Activated CD4-positive, alpha-beta T cell treated with anti-CD3 and anti-CD28 coated beads, Interleukin-2, Interleukin-6, amounts not matched to agents 100 ng/mL and 50 ng/mL, durations not matched to agents 16 hours and 8 hours (primary cell): ENCODE results near the gene ASB7.

ENCODE experiments used
- DNase-seq: peaks from one replicate; pipeline ENCODE4 v3.0.0-alpha.2; 2020

Gene ASB7

GRCh38 chr15:100598655-100599054 is 3.7 kb upstream of the ASB7 start:
- peak; percentile 15 for DNase-seq

- DNase-seq = peak; percentile 58
Observed at GRCh38 chr15:100601163-100601562, 1.2 kb upstream of the ASB7 start.

- no peak for DNase-seq
Observed at GRCh38 chr15:100601617-100602063, 749 bp upstream of the ASB7 start.

GRCh38 chr15:100602823-100603393 is 519 bp downstream of the ASB7 start:
- DNase-seq = peak; percentile 83

- no peak for DNase-seq
Observed at GRCh38 chr15:100612539-100612938, 10.2 kb downstream of the ASB7 start.

DNA sequence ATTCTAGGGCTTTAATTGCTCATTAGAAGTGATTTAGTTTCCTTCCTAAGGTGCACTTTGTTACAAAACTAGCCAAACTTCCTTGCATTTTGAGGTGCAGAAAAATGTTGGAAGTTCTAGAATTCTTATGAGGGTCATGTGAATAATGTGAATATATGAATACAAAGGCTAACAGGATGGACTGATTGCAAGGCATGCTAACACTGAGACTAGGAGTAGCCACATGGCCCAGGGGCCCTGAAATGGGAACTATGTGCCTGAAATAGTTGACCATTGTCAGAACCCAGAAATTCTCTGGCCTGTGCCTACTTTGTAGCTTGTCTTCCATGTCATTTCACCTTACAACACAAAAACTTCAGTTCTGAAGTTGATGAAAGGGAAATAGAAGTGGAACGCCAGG is 10.8 kb downstream of the ASB7 start:
- no peak for DNase-seq

- DNase-seq = no peak
Observed at GRCh38 chr15:100614336-100614735, 11.9 kb downstream of the ASB7 start.

DNA sequence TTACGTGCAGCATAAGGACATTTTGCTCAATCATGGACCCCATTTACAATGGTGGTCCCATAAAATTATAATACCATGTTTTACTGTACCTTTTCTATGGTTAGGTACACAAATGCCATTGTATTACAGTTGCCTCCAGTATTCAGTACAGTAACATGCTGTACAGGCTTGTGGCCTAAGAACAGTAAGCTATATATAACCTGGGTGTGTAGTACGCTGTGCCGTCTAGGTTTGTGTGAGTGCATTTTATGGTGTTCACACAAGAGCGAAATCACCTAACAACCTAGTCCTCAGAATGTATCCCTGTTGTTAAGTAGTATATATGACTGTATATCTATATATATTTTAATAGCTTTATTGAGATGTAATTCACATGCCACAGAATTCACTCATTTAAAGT is 12.5 kb downstream of the ASB7 start:
- no peak for DNase-seq

DNA sequence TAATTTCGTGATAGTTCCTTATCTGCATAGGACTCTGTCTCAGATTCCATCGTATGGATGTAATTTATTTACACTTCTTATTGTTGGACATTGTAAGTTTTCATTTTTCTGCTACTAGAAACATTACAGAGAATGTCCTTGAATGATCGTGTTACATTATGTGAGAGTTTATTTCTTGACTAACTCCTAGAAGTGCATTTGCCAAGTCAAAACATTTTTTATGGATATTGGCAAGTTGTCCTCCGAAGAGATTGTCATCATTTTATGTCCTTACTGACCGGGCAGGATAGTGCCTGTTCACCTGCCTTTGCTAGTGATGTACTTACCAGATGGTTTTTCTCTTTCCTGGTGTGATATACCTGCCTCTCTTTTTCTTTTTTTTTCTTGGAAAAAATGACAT is 13.4 kb downstream of the ASB7 start:
- no peak for DNase-seq

GRCh38 chr15:100616700-100617099 is 14.3 kb downstream of the ASB7 start:
- DNase-seq = no peak

GRCh38 chr15:100623301-100623700 is 20.9 kb downstream of the ASB7 start:
- DNase-seq = no peak

DNA sequence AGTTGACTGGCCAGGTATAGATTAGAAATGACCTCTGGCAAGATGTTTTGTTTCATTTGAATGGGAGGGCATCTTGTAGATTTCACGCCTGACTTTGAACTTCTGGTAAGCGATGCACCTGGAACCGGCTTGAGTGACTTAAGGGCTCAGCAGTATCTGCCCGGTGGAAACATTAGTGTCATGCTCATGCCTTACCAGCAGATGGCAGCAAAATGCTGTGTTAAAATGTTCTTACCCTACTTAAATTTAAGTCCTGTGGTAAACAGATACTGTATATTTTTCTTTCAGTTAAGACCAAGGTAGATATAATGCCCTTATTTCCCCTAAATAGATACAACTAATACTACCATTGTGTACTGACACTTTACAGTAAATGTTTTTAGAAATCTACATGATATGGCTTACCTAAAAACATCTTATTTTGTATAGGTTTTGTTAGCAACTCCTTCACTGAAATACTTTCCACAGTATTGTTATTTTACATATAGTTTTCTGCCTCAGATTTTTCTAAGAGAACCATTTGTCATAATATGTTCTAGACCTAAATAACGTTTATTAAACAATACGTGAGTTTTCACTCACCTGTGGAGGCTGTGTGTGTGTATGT is 25.5 kb downstream of the ASB7 start:
- DNase-seq = peak; percentile 74

- DNase-seq = no peak
Observed at GRCh38 chr15:100628746-100629145, 26.4 kb downstream of the ASB7 start.

- DNase-seq = no peak
Observed at GRCh38 chr15:100631831-100632230, 29.4 kb downstream of the ASB7 start.

- DNase-seq = no peak
Observed at GRCh38 chr15:100633763-100634075, 31.3 kb downstream of the ASB7 start.

DNA sequence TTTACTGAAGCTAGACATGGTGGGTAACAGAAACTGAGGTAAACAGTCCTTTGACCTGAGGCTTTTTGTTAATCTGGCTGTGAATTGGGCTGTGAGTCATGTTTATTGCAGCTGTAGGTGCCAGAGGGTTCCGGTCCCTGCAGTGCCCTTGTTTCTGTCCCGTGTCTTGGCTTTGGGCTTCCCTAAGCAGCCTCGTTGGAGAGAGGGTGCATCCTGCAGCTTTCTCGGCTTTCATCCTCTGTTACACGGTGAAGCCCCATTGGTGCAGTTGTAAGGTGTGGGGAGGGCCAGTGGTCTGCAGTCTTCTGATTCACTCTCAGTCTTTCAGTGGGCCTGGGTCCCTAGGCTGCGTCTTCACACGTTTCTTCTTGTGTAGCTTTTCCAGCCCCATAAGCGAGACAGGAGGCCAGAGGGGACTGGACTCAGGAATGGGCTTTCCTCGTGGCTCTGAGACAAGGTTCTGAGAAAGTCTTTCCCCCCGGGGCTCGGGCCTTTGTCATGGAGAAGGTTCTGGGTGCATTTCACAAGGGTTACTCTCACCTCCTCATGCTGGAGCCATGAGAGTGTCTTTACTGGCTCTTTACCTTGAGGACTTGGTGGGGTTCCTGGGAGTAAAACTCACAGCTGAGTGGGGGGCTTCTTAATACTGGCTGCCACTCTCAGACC is 33.1 kb downstream of the ASB7 start:
- no peak for DNase-seq

DNA sequence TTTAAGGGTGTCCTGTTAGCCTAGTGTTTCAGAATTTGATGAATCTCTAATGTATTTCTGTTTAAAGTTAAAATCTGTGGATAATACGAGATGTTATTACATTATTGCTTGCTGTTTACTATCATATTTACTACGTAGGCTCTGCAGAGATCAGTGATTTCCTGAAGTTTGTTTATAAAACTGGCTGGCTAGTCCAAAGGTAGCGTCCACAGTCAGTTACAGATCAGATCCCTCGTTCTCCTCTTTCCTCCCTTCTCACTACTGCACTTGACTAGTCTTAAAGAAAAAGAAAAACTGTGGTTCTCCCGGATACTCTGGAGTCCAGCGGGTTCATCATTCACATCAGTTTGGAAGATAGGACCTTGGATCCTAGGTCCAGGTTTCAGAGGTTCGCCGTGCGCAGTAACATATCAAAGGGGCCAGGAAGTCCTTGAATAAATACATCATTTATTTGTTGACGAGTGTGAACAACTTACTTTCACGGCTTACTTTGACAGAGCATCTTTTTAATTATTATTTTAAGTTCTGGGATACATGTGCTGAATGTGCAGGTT is 35.9 kb downstream of the ASB7 start:
- no peak for DNase-seq

DNA sequence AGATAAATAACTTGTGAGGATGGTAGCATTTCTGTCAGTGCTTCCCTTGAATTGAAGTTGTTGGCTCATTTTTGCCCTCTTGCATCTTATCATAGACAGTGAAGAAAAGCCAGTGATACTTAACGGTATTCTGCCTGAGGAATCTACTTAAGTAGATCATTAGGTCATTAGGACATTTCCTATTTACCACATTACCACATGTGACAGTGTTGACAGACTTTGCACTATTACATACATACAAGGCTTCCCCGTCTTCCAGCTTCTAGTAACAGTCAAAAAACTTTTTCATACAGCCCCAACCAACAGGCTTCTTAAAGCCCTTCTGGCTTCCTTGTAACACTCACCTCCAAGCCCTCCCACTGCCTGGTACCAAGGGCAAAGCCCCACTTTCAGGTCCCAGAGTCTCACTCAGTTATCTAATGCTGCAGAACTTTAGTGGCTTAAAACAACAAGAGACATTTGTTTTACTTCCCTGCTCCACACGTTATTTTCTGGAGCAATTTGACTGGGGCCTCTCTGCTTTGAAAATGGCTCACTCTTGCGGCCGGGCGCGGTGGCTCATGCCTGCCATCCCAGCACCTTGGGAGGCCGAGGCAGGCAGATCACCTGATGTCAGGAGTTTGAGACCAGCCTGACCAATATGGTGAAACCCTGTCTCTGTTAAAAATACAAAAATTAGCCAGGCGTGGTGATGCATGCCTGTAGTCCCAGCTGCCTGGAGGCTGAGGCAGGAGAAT is 40.0 kb downstream of the ASB7 start:
- DNase-seq = no peak

GRCh38 chr15:100642950-100643338 is 40.6 kb downstream of the ASB7 start:
- no peak for DNase-seq

DNA sequence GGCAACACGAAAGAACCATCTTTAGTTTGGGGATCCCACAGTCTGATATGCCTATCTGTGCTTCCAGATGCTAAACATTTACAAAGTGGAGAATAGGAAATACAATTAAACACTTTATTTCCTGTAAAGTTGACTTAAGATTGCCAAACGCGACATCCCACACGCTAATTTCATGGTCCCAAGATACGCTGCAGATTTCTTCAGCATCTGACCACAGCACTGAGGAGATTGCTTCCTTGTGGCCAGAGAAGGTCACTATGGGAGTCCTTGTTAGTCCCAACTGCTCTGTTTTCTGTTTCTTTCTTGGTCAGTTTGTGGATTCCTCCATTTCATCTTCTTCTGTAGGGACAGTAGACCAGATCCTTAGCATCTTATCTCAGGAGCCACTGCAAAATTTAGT is 43.3 kb downstream of the ASB7 start:
- DNase-seq = no peak

DNA sequence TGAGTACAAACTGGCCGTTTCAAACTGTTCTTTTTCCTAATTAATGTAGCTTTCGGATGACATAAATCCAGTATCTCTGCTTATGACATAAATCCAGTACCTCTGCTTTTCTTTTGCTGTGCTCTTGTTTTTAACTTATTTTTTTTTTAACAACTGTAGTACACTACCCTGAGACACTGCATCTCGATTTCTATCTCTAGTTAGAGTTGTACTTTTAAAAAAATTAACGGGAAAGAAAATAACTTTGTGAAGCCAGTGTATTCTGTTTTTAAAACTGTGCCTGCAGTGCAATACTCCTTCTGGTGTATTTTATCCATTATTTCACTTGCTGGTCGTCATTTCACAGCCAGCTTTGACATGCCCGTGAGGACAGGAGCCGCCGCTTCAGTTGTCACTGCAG is 46.6 kb downstream of the ASB7 start:
- no peak for DNase-seq

DNA sequence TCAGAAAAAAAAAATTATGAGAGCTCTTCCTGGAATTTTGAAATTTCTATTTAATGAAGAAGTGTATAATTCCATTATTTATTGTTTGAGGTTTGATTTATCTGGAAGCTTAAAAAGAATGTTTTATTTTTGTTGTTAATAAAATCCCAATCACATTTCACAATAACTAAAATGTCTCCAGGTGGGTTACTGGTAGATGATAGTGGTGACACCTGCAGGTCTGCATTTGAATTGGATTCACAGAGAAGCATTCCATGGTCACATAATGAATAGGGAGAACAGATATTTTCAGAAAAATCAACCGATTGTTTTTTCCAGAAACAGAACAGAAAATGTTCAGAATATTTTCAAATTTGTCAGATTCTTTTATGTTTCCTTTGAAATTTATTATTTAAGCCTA is 48.3 kb downstream of the ASB7 start:
- no peak for DNase-seq

GRCh38 chr15:100651253-100651652 is 48.9 kb downstream of the ASB7 start:
- DNase-seq = no peak

GRCh38 chr15:100652116-100652515 is 49.7 kb downstream of the ASB7 start:
- no peak for DNase-seq
